Measurements from ENCODE around the gene FBXL4. TPM values are rescaled to one million over a fixed set of nuclear protein-coding genes. Genes with fewer than 3 reads are reported as not detected.

The FBXL4 gene
- total RNA-seq, 2 experiments from 2014 or later = 14.5 to 20.9 TPM

DNA sequence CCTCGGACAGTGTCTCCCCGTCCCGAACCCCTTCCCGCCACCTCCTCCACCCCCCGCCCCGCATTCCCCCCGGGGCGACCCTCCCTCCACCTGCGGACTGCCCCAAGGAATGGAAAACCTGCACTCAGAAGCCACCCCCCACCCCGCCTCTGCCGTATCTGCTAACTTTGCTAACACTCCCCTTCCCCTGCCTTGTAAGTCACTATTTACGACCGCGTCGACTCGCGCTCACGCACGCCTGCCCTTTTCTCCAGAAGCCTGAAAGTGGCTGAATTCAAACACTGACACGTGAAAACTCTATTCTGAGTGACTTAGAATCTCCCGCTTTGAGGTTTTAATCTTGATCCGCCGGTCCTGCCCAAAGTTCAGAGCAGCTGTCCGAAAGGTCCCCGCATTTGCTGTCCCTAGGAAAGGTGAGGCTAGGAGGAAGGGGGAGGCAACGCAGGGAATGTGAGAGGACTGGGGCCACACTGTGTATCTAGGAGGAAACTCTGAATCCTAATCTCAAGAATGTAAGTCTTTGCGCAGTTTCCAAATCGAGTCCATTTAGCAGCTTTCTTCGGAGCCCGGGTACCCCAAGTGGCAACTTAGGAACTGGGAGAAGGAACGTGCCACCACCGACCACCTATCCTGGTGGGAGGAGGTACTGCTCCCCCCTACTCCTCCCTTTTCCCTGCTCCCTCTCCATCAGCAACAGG is 122.7 kb downstream of the FBXL4 start:
- BruUV-seq (replicated peaks) = no TSS peak
- Histone ChIP-seq H4K20me1 (ENCODE audit: insufficient read depth, low read length) (no peaks in the 10 kb centered on the region), H3K4me1 (ENCODE audit: insufficient read depth, low read length, poor library complexity, severe bottlenecking) (no peaks in the 10 kb centered on the region), H3K79me2 (ENCODE audit: insufficient read depth, low read depth, low read length) (no peaks in the 10 kb centered on the region), H3K4me2 (ENCODE audit: low read length) (no peak overlapping the region), H3K36me3 (ENCODE audit: insufficient read depth, low read length) (no peaks in the 10 kb centered on the region), H3K27ac (ENCODE audit: low read depth, low read length, poor library complexity, severe bottlenecking) (no peak overlapping the region), H3K4me3 (ENCODE audit: low read depth, low read length, poor library complexity, severe bottlenecking) (no peak overlapping the region), H3K9me3 (ENCODE audit: low read length) (no peaks in the 10 kb centered on the region), H3K9me2 (ENCODE audit: insufficient read depth, low read length) (no peaks in the 10 kb centered on the region), H2AFZ (ENCODE audit: low read length) (no peak overlapping the region)
- ChIA-PET CTCF (ENCODE audit: unreplicated experiment) (no interaction called here), POLR2A (interaction anchor here (0.7 kb wide), 1 partner anchor 139 kb away, joined by 3 read pairs; no protein-coding TSS in a partner anchor)
- TF ChIP-seq, protein P1, sequence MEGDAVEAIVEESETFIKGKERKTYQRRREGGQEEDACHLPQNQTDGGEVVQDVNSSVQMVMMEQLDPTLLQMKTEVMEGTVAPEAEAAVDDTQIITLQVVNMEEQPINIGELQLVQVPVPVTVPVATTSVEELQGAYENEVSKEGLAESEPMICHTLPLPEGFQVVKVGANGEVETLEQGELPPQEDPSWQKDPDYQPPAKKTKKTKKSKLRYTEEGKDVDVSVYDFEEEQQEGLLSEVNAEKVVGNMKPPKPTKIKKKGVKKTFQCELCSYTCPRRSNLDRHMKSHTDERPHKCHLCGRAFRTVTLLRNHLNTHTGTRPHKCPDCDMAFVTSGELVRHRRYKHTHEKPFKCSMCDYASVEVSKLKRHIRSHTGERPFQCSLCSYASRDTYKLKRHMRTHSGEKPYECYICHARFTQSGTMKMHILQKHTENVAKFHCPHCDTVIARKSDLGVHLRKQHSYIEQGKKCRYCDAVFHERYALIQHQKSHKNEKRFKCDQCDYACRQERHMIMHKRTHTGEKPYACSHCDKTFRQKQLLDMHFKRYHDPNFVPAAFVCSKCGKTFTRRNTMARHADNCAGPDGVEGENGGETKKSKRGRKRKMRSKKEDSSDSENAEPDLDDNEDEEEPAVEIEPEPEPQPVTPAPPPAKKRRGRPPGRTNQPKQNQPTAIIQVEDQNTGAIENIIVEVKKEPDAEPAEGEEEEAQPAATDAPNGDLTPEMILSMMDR (conservative IDR thresholded peaks at IDR 0.05; ENCODE audit: low read length) = no peak
- no peak for TF ChIP-seq EZH2phosphoT487 (IDR thresholded peaks at IDR 0.05; ENCODE audit: borderline replicate concordance, low read depth, low read length)
- no peak for DNase-seq (ENCODE audit: low spot score)
- intact Hi-C loops (cut with micrococcal nuclease; ENCODE audit: unreplicated experiment) = no loop called here

DNA sequence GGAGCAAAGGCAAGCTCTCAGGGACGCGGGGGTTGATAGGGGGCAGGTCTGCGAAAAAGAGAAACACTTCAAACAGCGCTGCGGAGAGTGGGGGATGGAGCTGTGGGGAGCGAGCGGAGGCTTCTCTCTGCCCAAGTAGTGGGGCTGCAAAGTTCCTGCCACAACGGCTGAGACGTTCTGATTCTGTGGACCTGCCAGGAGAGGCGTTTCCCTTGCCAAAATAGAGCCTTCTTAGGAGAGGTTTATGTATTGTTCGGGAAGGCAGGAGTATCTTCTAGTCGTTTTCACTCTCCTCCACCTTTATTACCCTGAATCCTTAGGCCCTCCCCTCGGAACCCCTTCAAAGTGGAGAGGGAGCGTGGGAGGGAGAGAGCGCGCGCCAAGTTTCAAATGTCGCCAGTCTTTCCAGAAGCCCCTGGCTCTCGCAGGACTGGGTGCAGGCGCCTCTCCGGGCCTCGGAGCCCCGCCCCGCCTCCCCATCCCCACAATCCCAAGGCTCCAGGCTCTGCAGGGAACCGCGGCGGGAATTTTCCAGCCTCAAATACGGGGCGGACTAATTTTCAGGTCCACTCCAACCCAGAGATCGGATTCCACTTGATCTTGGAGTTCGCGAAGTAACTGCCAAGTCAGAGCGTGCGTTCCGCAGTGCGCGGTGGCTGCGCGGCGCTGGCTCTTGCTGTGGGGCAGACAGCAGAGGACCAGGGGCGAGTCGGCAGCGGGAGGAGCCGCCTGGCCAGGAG is 123.4 kb downstream of the FBXL4 start:
- Histone ChIP-seq H3K36me3 (ENCODE audit: insufficient read depth, low read length) (no peaks in the 10 kb centered on the region), H3K79me2 (ENCODE audit: insufficient read depth, low read depth, low read length) (no peaks in the 10 kb centered on the region), H4K20me1 (ENCODE audit: insufficient read depth, low read length) (no peaks in the 10 kb centered on the region), H3K4me1 (ENCODE audit: insufficient read depth, low read length, poor library complexity, severe bottlenecking) (no peaks in the 10 kb centered on the region), H3K9me2 (ENCODE audit: insufficient read depth, low read length) (no peaks in the 10 kb centered on the region), H3K9me3 (ENCODE audit: low read length) (no peaks in the 10 kb centered on the region), H3K27ac (ENCODE audit: low read depth, low read length, poor library complexity, severe bottlenecking) (no peak overlapping the region), H2AFZ (ENCODE audit: low read length) (no peak overlapping the region), H3K4me3 (ENCODE audit: low read depth, low read length, poor library complexity, severe bottlenecking) (no peak overlapping the region), H3K4me2 (ENCODE audit: low read length) (no peak overlapping the region)
- CTCF ChIA-PET (ENCODE audit: unreplicated experiment) = no interaction called here
- intact Hi-C loops (cut with micrococcal nuclease; ENCODE audit: unreplicated experiment) = no loop called here
- no peak for DNase-seq (ENCODE audit: low spot score)
- POLR2A ChIA-PET = no interaction called here
- TF ChIP-seq, protein P1 (conservative IDR thresholded peaks at IDR 0.05; ENCODE audit: low read length) = no peak
- TF ChIP-seq EZH2phosphoT487 (IDR thresholded peaks at IDR 0.05; ENCODE audit: borderline replicate concordance, low read depth, low read length) = no peak
- BruUV-seq (replicated peaks) = no TSS peak
